HepG2 (cell line): ENCODE data around the gene ZBTB2. TPM values are rescaled to one million over a fixed set of nuclear protein-coding genes. Genes with fewer than 3 reads are reported as not detected.

Source experiments
- BRF2 ChIP-seq: sonication (generic); formaldehyde crosslinking; IDR thresholded peaks from 2 replicates; pipeline ENCODE4 v1.8.1; 2022; ENCODE audit warnings: mild to moderate bottlenecking, missing genetic modification reagents
- HMGXB3 ChIP-seq: sonication (generic); formaldehyde crosslinking; IDR thresholded peaks from 2 replicates; pipeline ENCODE4 v1.4.0; 2020; ENCODE audit warnings: missing genetic modification reagents, borderline replicate concordance
- RAD21 ChIP-seq: fragments of 450-650 bp; formaldehyde crosslinking; IDR thresholded peaks from 2 replicates; pipeline ENCODE4 v1.5.0; 2020; ENCODE audit warnings: mild to moderate bottlenecking
- THYN1 ChIP-seq: sonication (generic); formaldehyde crosslinking; IDR thresholded peaks from 2 replicates; pipeline ENCODE4 v1.8.1; 2023; ENCODE audit warnings: low read depth, mild to moderate bottlenecking, moderate library complexity, missing genetic modification reagents, borderline replicate concordance
- UBTF ChIP-seq: sonication (generic); formaldehyde crosslinking; IDR thresholded peaks from 2 replicates; pipeline ENCODE4 v1.4.0; 2020; ENCODE audit warnings: mild to moderate bottlenecking, missing genetic modification reagents
- XRCC5 ChIP-seq: fragments of 200-400 bp; formaldehyde crosslinking; optimal IDR thresholded peaks from 2 replicates; pipeline ENCODE3; 2017; ENCODE audit warnings: mild to moderate bottlenecking, low read length
- YEATS2 ChIP-seq: sonication (generic); formaldehyde crosslinking; IDR thresholded peaks from 2 replicates; pipeline ENCODE4 v1.4.0; 2020; ENCODE audit warnings: missing genetic modification reagents, borderline replicate concordance
- ZNF24 ChIP-seq: fragments of 450-650 bp; IDR thresholded peaks from 2 replicates; pipeline ENCODE4 v1.6.1; 2017; ENCODE audit warnings: antibody characterized with exemption, mild to moderate bottlenecking
- ZNF296 ChIP-seq: sonication (generic); formaldehyde crosslinking; conservative IDR thresholded peaks from 2 replicates; pipeline ENCODE4 v1.5.0; 2020; ENCODE audit warnings: mild to moderate bottlenecking, missing genetic modification reagents
- ZNF331 ChIP-seq: sonication (generic); formaldehyde crosslinking; IDR thresholded peaks from 2 replicates; pipeline ENCODE4 v1.4.0; 2020; ENCODE audit warnings: missing genetic modification reagents
- ZNF567 ChIP-seq: sonication (generic); formaldehyde crosslinking; IDR thresholded peaks from 2 replicates; pipeline ENCODE4 v1.8.1; 2023; ENCODE audit warnings: mild to moderate bottlenecking, missing genetic modification reagents, borderline replicate concordance
- ZNF574 ChIP-seq: sonication (generic); formaldehyde crosslinking; IDR thresholded peaks from 2 replicates; pipeline ENCODE4 v1.4.0; 2020; ENCODE audit warnings: missing genetic modification reagents
- ZNF580 ChIP-seq: IDR thresholded peaks from 2 replicates; pipeline ENCODE4 v1.6.1; 2016; ENCODE audit warnings: low read depth, borderline replicate concordance
- ZNF660 ChIP-seq: sonication (generic); formaldehyde crosslinking; IDR thresholded peaks from 2 replicates; pipeline ENCODE4 v1.5.1; 2020; ENCODE audit warnings: mild to moderate bottlenecking, low read depth, missing genetic modification reagents, borderline replicate concordance
- ZNF670 ChIP-seq: sonication (generic); formaldehyde crosslinking; IDR thresholded peaks from 2 replicates; pipeline ENCODE4 v1.8.0; 2022; ENCODE audit warnings: mild to moderate bottlenecking, missing genetic modification reagents, borderline replicate concordance
- ZNF761 ChIP-seq: sonication (generic); formaldehyde crosslinking; conservative IDR thresholded peaks from 2 replicates; pipeline ENCODE4 v1.4.0; 2020; ENCODE audit warnings: mild to moderate bottlenecking, missing genetic modification reagents
- ZNF83 ChIP-seq: sonication (generic); formaldehyde crosslinking; IDR thresholded peaks from 2 replicates; pipeline ENCODE4 v1.4.0; 2020; ENCODE audit warnings: missing genetic modification reagents, mild to moderate bottlenecking, borderline replicate concordance
- ZSCAN20 ChIP-seq: sonication (generic); formaldehyde crosslinking; IDR thresholded peaks from 2 replicates; pipeline ENCODE4 v1.4.0; 2020; ENCODE audit warnings: missing genetic modification reagents, mild to moderate bottlenecking, borderline replicate concordance
- polyA plus RNA-seq, 8 experiments: library from polyadenylated mRNA; depleted of rRNA in 3 of 8; stranded (reverse) in 7 of 8; unstranded in 1 of 8; fragments of >200 nt; fragmentation: Illumina TruSeq in 4 of 8; extraction: Trizol in 4 of 8; gene quantifications; 2 replicates each; pipeline versions ENCODE4 v1.2.1 to v1.2.3, GENCODE V29; 2011 to 2016; ENCODE audit warnings: low read depth in 4 of 8, missing spikeins in 1 of 8, mixed read lengths in 1 of 8; ENCODE audit not compliant: insufficient read depth in 1 of 8
- total RNA-seq, 5 experiments: library from RNA; depleted of rRNA; stranded (reverse); fragments of >200 nt; fragmentation: Illumina TruSeq; extraction: Trizol; gene quantifications; 2 replicates each; pipeline ENCODE4 v1.2.3, GENCODE V29; 2016; ENCODE audit warnings: low read depth in 1 of 5

Gene ZBTB2
- total and polyA plus RNA-seq, 2 of the 13 experiments (the other 11 are each of a cell fraction or from before 2014, with no cell fraction given) = 15.4 to 22.8 TPM

GRCh38 chr6:151390276-151390850 is 996 bp downstream of the ZBTB2 start (continued):
- TF ChIP-seq HMGXB3 (CRISPR knock-in tag) (no peak; the same call in 1 of the 2 replicates), ZNF574 (peak; percentile 89), XRCC5 (no peak), ZNF83 (no peak), ZNF660 (CRISPR knock-in tag) (no peak), ZNF567 (CRISPR knock-in tag) (no peak; the same call in 1 of the 2 replicates), ZNF761 (CRISPR knock-in tag) (no peak), ZNF296 (CRISPR knock-in tag) (no peak), ZSCAN20 (no peak), RAD21 (CRISPR knock-in tag) (no peak), ZNF24 (no peak), THYN1 (CRISPR knock-in tag) (no peak), BRF2 (CRISPR knock-in tag) (0 out of 2 replicates have a peak, but pooled peaks have one; percentile 6), ZNF331 (CRISPR knock-in tag) (no peak), ZNF670 (CRISPR knock-in tag) (peak; percentile 48; the same call in 1 of the 2 replicates), YEATS2 (CRISPR knock-in tag) (peak; percentile 91), UBTF (CRISPR knock-in tag) (no peak; the same call in 1 of the 2 replicates), ZNF580 (peak; percentile 92)
